ENCODE measurements around the gene COLEC11. TPM values are rescaled to one million over a fixed set of nuclear protein-coding genes. Genes with fewer than 3 reads are reported as not detected.

Gene COLEC11
- total and polyA plus RNA-seq, 2 experiments from 2014 or later, result 1.3 to 1.5 TPM

- H3K4me3 Mint-ChIP-seq, result no peak overlapping the region
- Histone ChIP-seq H3K36me3 (ENCODE audit: insufficient read depth) (no peaks in the 10 kb centered on the region), H2AFZ (no peak overlapping the region), H3K4me1 (ENCODE audit: insufficient read depth) (no peaks in the 10 kb centered on the region), H3F3A (replicated peaks; ENCODE audit: low read depth) (0 out of 2 replicates have a peak, but pooled peaks cover 4% of the 10 kb centered on the region), H4K20me1 (replicated peaks; ENCODE audit: insufficient read depth) (no peaks in the 10 kb centered on the region), H3K9me2 (ENCODE audit: insufficient read depth) (0 out of 2 replicates have a peak, but pooled peaks cover 2% of the 10 kb centered on the region), H3K4me3 (no peak overlapping the region), H3K79me2 (replicated peaks; ENCODE audit: insufficient read depth) (no peaks in the 10 kb centered on the region), H3K27me3 (ENCODE audit: insufficient read depth) (no peaks in the 10 kb centered on the region), H3K4me2 (no peak overlapping the region), H3K27ac (ENCODE audit: low read depth) (no peak overlapping the region)
- H3K36me3 Mint-ChIP-seq (ENCODE audit: low read depth), result no peaks in the 10 kb centered on the region
- H3K27me3 Mint-ChIP-seq (ENCODE audit: insufficient read depth, low read depth, poor library complexity), result peaks cover 6% of the 10 kb centered on the region
- H3K9me3 Mint-ChIP-seq, result no peaks in the 10 kb centered on the region; the same call in 2 of the 3 replicates
- peaks cover 9% of the 10 kb centered on the region; the same call in 2 of the 3 replicates for H3K4me1 Mint-ChIP-seq
- H3K27ac Mint-ChIP-seq, result no peak overlapping the region
- ATAC-seq (no peak), DNase-seq (ENCODE audit: low spot score) (no peak)
- no peak for TF ChIP-seq POLR2AphosphoS5 (IDR thresholded peaks at IDR 0.05; ENCODE audit: low read depth)
- no peak for TF ChIP-seq ZNF114 (CRISPR knock-in tag; IDR thresholded peaks at IDR 0.05)
- no peak for TF ChIP-seq EZH2phosphoT487 (IDR thresholded peaks at IDR 0.05; ENCODE audit: unreplicated experiment)
- TF ChIP-seq REST (IDR thresholded peaks at IDR 0.05; ENCODE audit: unreplicated experiment), result no peak
- no peak for TF ChIP-seq STAT1 (IDR thresholded peaks at IDR 0.05; ENCODE audit: unreplicated experiment)
- TF ChIP-seq ETS1 (IDR thresholded peaks at IDR 0.05), result no peak
- no peak for TF ChIP-seq NANOG (IDR thresholded peaks at IDR 0.05; ENCODE audit: borderline replicate concordance)
- no peak for TF ChIP-seq JUNB (IDR thresholded peaks at IDR 0.05; ENCODE audit: unreplicated experiment)
- no peak for TF ChIP-seq CTCF (conservative IDR thresholded peaks at IDR 0.05; ENCODE audit: low read depth in 2 of 2)
- no peak for TF ChIP-seq ZNF462 (CRISPR knock-in tag; IDR thresholded peaks at IDR 0.05)
- no peak for TF ChIP-seq EZH2 (IDR thresholded peaks at IDR 0.05; ENCODE audit: low read depth, unreplicated experiment)
- no peak for TF ChIP-seq ZNF331 (CRISPR knock-in tag; IDR thresholded peaks at IDR 0.05; ENCODE audit: low read depth)
- TF ChIP-seq CREB1 (CRISPR knock-in tag; IDR thresholded peaks at IDR 0.05; ENCODE audit: low read depth), result no peak
These were observed 30.3 kb downstream of the COLEC11 start for GRCh38 chr2:3625186-3625585.

All from GM23338 (cell line).